Dermis microvascular lymphatic vessel endothelial cell (primary cell): ENCODE results near the gene IGFBP6. TPM values are rescaled to one million over a fixed set of nuclear protein-coding genes. Genes with fewer than 3 reads are reported as not detected.

ENCODE experiments used
- DNase-seq, 2 donors: peaks; one replicate each; pipeline versions ENCODE4 v3.0.0 to v3.0.0-alpha.2; 2010; ENCODE audit warnings: low read depth in 2 of 2
- total RNA-seq: library from RNA; depleted of rRNA; stranded (reverse); fragments of >200 nt; gene quantifications from 2 replicates; pipeline ENCODE4 v1.2.1, GENCODE V29; 2014

IGFBP6 gene
- total RNA-seq, 1 donor from 2014 or later, result 6.9 TPM

- no peak for DNase-seq
Observed at GRCh38 chr12:53115891-53116648, 18.6 kb downstream of the IGFBP6 start.

DNA sequence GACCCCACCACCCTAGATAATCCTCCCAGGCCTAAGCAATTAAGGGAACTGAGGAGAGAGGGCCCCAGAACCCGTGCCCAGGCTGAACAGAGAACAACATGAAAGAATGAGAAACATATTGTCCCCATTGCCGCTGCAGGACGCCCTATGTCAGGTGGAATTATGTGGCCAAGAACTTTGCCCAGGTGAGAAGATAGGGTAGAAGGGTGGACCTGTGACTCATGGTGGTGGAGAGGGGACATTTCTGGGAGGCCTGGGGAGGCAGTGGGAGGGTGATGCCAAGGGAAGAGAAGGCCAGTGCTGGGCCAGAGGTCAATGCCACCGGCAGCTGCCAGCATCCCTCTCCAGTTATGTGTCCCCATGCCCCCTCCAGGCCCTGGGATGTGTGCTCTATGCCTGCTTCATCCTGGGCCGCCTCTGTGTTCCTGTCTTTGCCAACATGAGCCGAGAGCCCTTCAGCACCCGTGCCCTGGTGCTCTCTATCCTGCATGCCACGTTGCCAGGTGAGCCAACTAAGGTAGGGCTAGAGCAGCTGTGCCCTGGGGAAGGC lies 21.4 kb downstream of the IGFBP6 start:
- DNase-seq, result no peak

GRCh38 chr12:53120685-53121525 lies 23.4 kb downstream of the IGFBP6 start:
- DNase-seq, result no peak

DNA sequence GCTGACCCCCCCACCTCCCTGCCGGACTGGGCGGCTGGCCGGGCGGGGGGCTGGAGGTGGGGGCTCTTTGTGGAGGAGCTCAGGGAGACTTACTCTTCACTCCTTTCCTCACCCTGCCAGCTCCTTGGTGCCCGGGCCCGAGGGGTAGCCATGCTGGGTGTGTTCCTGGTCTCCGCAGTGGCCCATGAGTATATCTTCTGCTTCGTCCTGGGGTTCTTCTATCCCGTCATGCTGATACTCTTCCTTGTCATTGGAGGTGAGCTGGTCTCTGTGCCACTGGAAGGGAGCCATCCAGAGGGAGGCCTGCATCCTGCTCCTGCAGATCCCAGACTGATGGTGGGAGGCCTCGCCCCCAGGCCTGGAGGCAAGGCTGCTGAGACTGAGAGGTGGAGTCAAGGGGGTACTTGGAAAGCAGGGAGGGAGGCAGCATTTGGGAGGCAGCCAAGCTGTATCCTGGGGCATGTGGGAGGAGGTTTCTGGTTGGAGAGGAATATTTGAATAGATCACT lies 25.5 kb downstream of the IGFBP6 start:
- no peak for DNase-seq

DNA sequence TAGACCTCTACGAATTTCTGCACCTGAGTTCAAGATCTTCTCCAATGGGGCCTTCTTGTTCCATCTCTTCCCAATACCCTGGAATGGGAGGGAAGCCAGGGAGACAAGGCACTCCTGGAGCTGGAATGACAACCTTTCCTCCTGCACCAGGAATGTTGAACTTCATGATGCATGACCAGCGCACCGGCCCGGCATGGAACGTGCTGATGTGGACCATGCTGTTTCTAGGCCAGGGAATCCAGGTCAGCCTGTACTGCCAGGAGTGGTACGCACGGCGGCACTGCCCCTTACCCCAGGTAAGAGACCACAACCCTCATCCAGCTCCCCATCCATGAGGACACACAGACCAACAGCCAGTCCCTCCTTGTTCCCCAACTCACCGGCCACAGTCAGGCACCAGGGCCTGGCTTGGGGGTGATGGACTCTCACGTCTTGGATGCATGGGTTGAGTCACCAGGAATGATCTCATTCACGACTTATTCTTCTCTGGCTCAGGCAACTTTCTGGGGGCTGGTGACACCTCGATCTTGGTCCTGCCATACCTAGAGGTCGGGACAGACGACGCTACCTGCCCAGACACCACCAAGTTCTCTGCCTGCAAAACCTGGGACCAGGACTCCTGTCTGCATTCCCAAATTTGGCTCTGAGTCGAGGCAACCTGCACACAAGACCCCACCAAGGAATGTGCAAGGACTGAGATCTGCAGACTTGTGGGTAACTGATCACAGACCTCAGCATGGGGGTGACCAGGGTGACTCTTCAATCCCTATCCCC lies 26.3 kb downstream of the IGFBP6 start:
- no peak for DNase-seq

DNA sequence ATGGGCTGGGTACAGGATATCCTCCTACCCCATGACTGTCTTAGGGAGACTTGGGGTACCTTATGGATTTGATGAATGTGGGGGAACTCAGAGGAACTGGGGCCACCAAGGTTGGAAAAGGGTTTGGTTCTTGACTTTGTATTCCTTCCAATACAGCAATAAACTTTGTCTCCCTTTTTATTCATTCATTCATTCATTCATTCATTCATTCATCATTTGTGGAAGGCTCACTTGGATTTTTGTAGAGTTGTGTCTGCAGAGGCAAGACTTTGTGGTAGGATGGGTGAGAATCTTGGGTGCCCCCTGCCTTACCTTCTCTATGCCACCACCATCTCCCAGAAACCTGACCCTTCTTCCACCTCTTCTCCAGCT lies 26.9 kb downstream of the IGFBP6 start:
- DNase-seq, result no peak

GRCh38 chr12:53127169-53127568 lies 29.7 kb downstream of the IGFBP6 start:
- DNase-seq, result no peak

DNA sequence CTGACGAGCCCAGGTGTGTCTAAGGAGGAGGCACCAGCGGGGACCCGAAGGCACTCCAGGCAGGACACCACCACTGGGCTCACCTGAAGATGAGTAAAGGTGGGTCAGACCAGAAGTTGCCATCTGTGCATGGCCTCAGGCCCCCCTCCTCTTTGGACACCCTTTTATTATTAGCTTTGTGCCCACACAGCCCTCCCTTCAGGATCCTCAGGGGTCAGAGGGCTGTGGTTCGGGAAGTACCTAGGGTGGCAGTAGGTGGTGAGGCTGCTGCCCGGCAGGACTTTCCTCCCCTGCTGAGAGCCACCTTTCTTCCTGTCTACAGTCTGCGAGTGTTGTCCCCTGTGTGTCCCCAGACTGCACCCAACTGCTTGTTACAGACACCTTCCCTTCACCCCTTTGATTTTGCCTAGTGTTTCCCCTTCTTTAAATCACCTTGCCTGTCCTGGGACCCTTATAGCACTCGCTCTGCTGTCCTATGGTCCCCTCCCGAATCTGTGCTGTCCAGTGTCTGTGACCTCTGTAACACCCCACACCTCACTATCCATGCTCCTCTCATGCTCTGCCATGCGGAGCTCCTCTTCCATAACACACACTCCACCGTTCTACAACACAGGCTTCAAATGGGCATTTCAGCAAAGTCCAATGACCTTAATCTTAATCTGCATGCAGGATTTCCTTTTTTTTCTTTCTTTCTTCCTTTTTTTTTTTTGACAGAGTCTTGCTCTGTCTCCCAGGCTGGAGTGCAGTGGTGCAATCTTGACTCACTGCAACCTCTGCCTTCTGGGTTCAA lies 31.5 kb downstream of the IGFBP6 start:
- no peak for DNase-seq

GRCh38 chr12:53131844-53132243 lies 34.4 kb downstream of the IGFBP6 start:
- no peak for DNase-seq

DNA sequence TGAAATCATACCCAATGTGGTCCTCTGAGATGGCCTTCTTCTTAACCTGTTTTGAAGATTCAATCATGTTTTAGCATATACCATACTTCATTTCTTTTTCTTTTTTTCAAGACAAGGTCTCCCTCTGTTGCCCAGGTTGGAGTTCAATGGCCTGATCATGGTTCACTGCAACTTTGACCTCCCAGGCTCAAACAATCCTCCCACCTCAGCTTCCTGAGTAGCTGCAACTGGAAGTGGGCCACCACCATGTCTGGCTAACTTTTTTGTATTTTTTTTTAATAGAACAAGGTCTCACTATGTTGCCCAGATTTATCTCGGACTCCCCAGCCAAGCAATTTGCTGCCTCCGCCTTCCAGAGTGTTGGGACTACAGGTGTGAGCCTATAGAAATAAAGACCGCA lies 36.3 kb downstream of the IGFBP6 start:
- no peak for DNase-seq

- DNase-seq, result no peak
Observed at GRCh38 chr12:53143355-53143754, 45.9 kb downstream of the IGFBP6 start.

GRCh38 chr12:53145383-53146260 lies 48.2 kb downstream of the IGFBP6 start:
- DNase-seq, result no peak

- no peak for DNase-seq
Observed at GRCh38 chr12:53147181-53147580, 49.7 kb downstream of the IGFBP6 start.

DNA sequence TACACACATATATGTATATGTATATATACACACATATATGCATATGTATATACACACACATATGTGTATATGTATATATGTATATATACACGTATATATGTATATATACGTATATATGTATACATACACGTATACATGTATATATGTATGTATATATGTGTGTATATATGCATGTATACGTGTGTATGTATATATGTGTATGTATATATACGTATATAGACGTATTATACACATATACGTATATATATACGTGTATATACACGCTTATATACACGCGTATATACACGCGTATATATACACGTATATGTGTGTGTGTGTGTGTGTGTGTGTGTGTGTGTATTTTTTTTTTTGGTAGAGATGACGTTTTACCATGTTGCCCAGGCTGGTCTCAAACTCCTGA lies 50.2 kb downstream of the IGFBP6 start:
- DNase-seq, result no peak

DNA sequence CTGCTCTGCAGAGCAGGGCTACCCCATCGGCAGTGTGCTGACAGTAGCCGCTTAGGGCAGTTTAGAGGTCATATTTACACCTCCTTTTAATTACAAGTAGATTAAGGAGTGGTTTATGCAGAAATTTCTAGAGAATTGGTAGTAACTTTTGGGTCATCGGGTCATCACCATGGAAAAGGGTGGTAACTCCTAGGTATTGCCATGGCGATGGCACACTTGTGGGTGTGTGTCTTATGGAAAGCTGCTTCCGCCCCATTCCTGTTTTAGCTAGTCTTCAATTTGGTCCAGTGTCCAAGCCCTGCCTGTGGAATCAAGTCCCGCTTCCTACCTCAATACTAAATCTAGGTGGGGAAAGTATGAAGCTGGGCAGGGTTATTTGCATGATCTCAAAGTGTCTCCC lies 53.6 kb downstream of the IGFBP6 start:
- no peak for DNase-seq

Other genes with a start within 250 kb of the IGFBP6 start
- gene KRT78, start 248.7 kb upstream of the IGFBP6 start, total RNA-seq, result not detected in 2 replicates
- 8.7 and 10.4 TPM in 2 replicates for gene KRT8, start 192.6 kb upstream of the IGFBP6 start, total RNA-seq
- 167 and 191 TPM in 2 replicates for gene KRT18, start 148.5 kb upstream of the IGFBP6 start, total RNA-seq
- 834 and 1,072 TPM in 2 replicates for gene EIF4B, start 91.2 kb upstream of the IGFBP6 start, total RNA-seq
- gene TNS2, start 47.6 kb upstream of the IGFBP6 start, total RNA-seq, result 16.7 and 26.7 TPM in 2 replicates
- 9.8 and 15.4 TPM in 2 replicates for gene SPRYD3, start 18.3 kb upstream of the IGFBP6 start, total RNA-seq
- gene SOAT2, start 5.8 kb downstream of the IGFBP6 start, total RNA-seq, result not detected in 2 replicates
- gene ZNF740, start 83.1 kb downstream of the IGFBP6 start, total RNA-seq, result 10.7 and 11.8 TPM in 2 replicates
- 2.6 and 5.1 TPM in 2 replicates for gene CSAD, start 83.3 kb downstream of the IGFBP6 start, total RNA-seq
- 0.25 TPM in 1 of 2 replicates, not detected in the other for gene ITGB7, start 109.6 kb downstream of the IGFBP6 start, total RNA-seq
- 11.9 and 13.1 TPM in 2 replicates for gene RARG, start 134.5 kb downstream of the IGFBP6 start, total RNA-seq
- gene ESPL1, start 170.6 kb downstream of the IGFBP6 start, total RNA-seq, result 4.2 and 6.0 TPM in 2 replicates
- 350 and 426 TPM in 2 replicates for gene PFDN5, start 197.9 kb downstream of the IGFBP6 start, total RNA-seq
- 29.5 and 36.0 TPM in 2 replicates for gene MYG1, start 202.0 kb downstream of the IGFBP6 start, total RNA-seq
- 31.8 and 31.9 TPM in 2 replicates for gene AAAS, start 223.9 kb downstream of the IGFBP6 start, total RNA-seq
- gene SP7, start 238.7 kb downstream of the IGFBP6 start, total RNA-seq, result not detected in 2 replicates